ENCODE results near the gene KEAP1.

Gene KEAP1

DNA sequence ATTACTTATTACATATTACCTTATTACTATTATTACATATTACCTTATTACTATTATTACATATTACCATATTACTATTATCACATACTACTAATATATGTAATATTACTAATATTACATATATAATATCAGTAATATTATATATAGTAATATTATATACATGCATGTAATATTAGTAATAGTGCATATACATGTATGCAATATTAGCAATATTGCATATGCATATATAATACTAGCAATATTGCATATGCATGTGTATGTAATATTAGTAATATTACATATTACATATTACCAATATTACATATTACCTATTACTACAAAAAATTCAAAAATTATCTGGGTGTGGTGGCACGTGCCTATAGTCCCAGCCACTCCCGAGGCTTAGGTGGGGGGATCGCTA is 60.5 kb downstream of the KEAP1 start:
- DNase-seq: no peak

DNA sequence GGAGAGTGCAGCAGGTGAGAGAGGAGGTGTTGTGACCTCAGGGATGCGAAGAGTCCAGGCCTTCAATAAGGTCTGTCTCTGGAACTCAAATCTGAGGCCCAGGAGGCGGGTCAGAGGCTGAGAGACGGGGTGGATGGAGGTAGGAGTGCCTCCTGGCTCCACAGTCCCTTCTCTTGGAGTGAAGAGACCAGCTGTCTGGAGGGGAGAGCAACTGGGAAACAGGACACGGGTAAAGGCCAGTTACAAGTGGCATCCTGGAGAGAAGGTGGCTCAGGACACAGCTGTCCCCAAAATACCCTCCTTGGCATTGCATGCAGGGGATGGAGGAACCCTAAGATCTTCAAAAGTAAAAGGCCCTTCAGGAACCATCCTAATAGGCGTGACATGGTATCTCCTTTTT is 63.6 kb downstream of the KEAP1 start:
- DNase-seq: no peak
